WTC11 (cell line): ENCODE data around the gene CHN1. TPM values are rescaled to one million over a fixed set of nuclear protein-coding genes. Genes with fewer than 3 reads are reported as not detected.

Experiments
- ATAC-seq: fragments of 200-7000 bp; cut with Tn5 transposase; 2 replicates; pipeline ENCODE4 v1.10.0; 2021; ENCODE audit warnings: mild to moderate bottlenecking, moderate library complexity
- CTCF ChIA-PET: fragments of 300-600 bp; sonication (Branson Sonifier 250); formaldehyde crosslinking; loops from one replicate; lab custom pipeline; 2021; ENCODE audit warnings: antibody characterized with exemption; lab: Charles Lee
- POLR2A ChIA-PET: fragments of 350-600 bp; sonication (Branson Sonifier 250); formaldehyde crosslinking; loops from one replicate; lab custom pipeline; 2021; ENCODE audit warnings: antibody characterized with exemption; lab: Charles Lee
- DNase-seq: peaks from one replicate; pipeline ENCODE4 v3.0.0; 2021; ENCODE audit warnings: low spot score
- H3K27ac Mint-ChIP-seq: 2 replicates; pipeline ENCODE4 v1.8.0; 2021; ENCODE audit warnings: mixed read lengths
- H3K27me3 Mint-ChIP-seq: 2 replicates; pipeline ENCODE4 v1.8.0; 2021; ENCODE audit warnings: low read depth, mild to moderate bottlenecking, moderate library complexity, mixed read lengths
- H3K36me3 Mint-ChIP-seq: 2 replicates; pipeline ENCODE4 v1.8.0; 2021; ENCODE audit warnings: mixed read lengths
- H3K4me1 Mint-ChIP-seq: 2 replicates; pipeline ENCODE4 v1.8.0; 2022; ENCODE audit warnings: mixed read lengths
- H3K4me3 Mint-ChIP-seq: 2 replicates; pipeline ENCODE4 v1.8.0; 2021; ENCODE audit warnings: mild to moderate bottlenecking, moderate library complexity, mixed read lengths
- H3K9me3 Mint-ChIP-seq: 2 replicates; pipeline ENCODE4 v1.8.0; 2021; ENCODE audit warnings: mixed read lengths
- ATF6 ChIP-seq: sonication (generic); formaldehyde crosslinking; IDR thresholded peaks from 2 replicates; pipeline ENCODE4 v1.8.1; 2023; ENCODE audit warnings: mild to moderate bottlenecking, missing genetic modification reagents
- CBFB ChIP-seq: sonication (generic); formaldehyde crosslinking; IDR thresholded peaks from 2 replicates; pipeline ENCODE4 v1.8.1; 2022; ENCODE audit warnings: mild to moderate bottlenecking, low read depth, missing genetic modification reagents
- CREB1 ChIP-seq: sonication (generic); formaldehyde crosslinking; IDR thresholded peaks from 2 replicates; pipeline ENCODE4 v1.8.0; 2023; ENCODE audit warnings: mild to moderate bottlenecking, missing genetic modification reagents
- E2F1 ChIP-seq: sonication (generic); formaldehyde crosslinking; IDR thresholded peaks from 2 replicates; pipeline ENCODE4 v1.8.0; 2022; ENCODE audit warnings: mild to moderate bottlenecking, missing genetic modification reagents
- FOXP4 ChIP-seq: sonication (generic); formaldehyde crosslinking; IDR thresholded peaks from 2 replicates; pipeline ENCODE4 v1.8.0; 2022; ENCODE audit warnings: mild to moderate bottlenecking, missing genetic modification reagents
- HMGXB4 ChIP-seq: sonication (generic); formaldehyde crosslinking; IDR thresholded peaks from 2 replicates; pipeline ENCODE4 v1.8.1; 2023; ENCODE audit warnings: mild to moderate bottlenecking, moderate library complexity, missing genetic modification reagents
- IRF1 ChIP-seq: sonication (generic); formaldehyde crosslinking; IDR thresholded peaks from 2 replicates; pipeline ENCODE4 v1.8.0; 2023; ENCODE audit warnings: missing genetic modification reagents
- IRF2 ChIP-seq: sonication (generic); formaldehyde crosslinking; IDR thresholded peaks from 2 replicates; pipeline ENCODE4 v1.8.0; 2022; ENCODE audit warnings: low read depth, missing genetic modification reagents, borderline replicate concordance
- JAZF1 ChIP-seq: fragments of 250-450 bp; sonication (Bioruptor Pico); IDR thresholded peaks from 2 replicates; pipeline ENCODE4 v1.9.0; 2021; ENCODE audit warnings: moderate library complexity, mild to moderate bottlenecking, inconsistent platforms
- JUN ChIP-seq: sonication (generic); formaldehyde crosslinking; IDR thresholded peaks from 2 replicates; pipeline ENCODE4 v1.8.0; 2023; ENCODE audit warnings: mild to moderate bottlenecking, missing genetic modification reagents
- NFE2L1 ChIP-seq: sonication (generic); formaldehyde crosslinking; IDR thresholded peaks from 2 replicates; pipeline ENCODE4 v1.8.1; 2023; ENCODE audit warnings: missing genetic modification reagents
- NR3C1 ChIP-seq: sonication (generic); formaldehyde crosslinking; conservative IDR thresholded peaks from 2 replicates; pipeline ENCODE4 v1.8.1; 2023; ENCODE audit warnings: low read depth, mild to moderate bottlenecking, missing genetic modification reagents
- PREB ChIP-seq: sonication (generic); formaldehyde crosslinking; IDR thresholded peaks from 2 replicates; pipeline ENCODE4 v1.8.1; 2022; ENCODE audit warnings: mild to moderate bottlenecking, missing genetic modification reagents, moderate library complexity, borderline replicate concordance
- RORB ChIP-seq: fragments of 250-450 bp; sonication (Bioruptor Pico); IDR thresholded peaks from 2 replicates; pipeline ENCODE4 v1.9.0; 2021; ENCODE audit warnings: mild to moderate bottlenecking
- ZBTB43 ChIP-seq: sonication (generic); formaldehyde crosslinking; IDR thresholded peaks from 2 replicates; pipeline ENCODE4 v1.8.1; 2023; ENCODE audit warnings: mild to moderate bottlenecking, missing genetic modification reagents
- ZNF138 ChIP-seq: sonication (generic); formaldehyde crosslinking; conservative IDR thresholded peaks from 2 replicates; pipeline ENCODE4 v1.8.1; 2022; ENCODE audit warnings: mild to moderate bottlenecking, moderate library complexity, missing genetic modification reagents
- ZNF219 ChIP-seq: sonication (generic); formaldehyde crosslinking; IDR thresholded peaks from 2 replicates; pipeline ENCODE4 v1.8.0; 2023; ENCODE audit warnings: missing genetic modification reagents, mild to moderate bottlenecking, borderline replicate concordance
- ZNF263 ChIP-seq: sonication (generic); formaldehyde crosslinking; IDR thresholded peaks from 2 replicates; pipeline ENCODE4 v1.8.1; 2022; ENCODE audit warnings: low read depth, mild to moderate bottlenecking, moderate library complexity, missing genetic modification reagents
- ZNF281 ChIP-seq: sonication (generic); formaldehyde crosslinking; IDR thresholded peaks from 2 replicates; pipeline ENCODE4 v1.8.0; 2023; ENCODE audit warnings: mild to moderate bottlenecking, missing genetic modification reagents
- total RNA-seq: library from RNA; stranded (reverse); gene quantifications from 3 replicates; pipeline ENCODE4 v1.2.3, GENCODE V29; 2021

Gene CHN1
- total RNA-seq, 1 experiment from 2014 or later = 30.0 TPM

- Mint-ChIP-seq H3K27me3 (no peaks in the 10 kb centered on the region), H3K9me3 (no peaks in the 10 kb centered on the region), H3K27ac (no peak overlapping the region), H3K4me3 (no peak overlapping the region), H3K4me1 (peaks cover 51% of the 10 kb centered on the region), H3K36me3 (no peaks in the 10 kb centered on the region)
- ChIA-PET POLR2A (no interaction called here), CTCF (interaction anchor here (1.1 kb wide), 1 partner anchor 101 kb away, joined by 4 read pairs; no protein-coding TSS in a partner anchor)
- TF ChIP-seq ZNF263 (CRISPR knock-in tag) = no peak
- TF ChIP-seq HMGXB4 (CRISPR knock-in tag) = no peak
- no peak for TF ChIP-seq FOXP4
- TF ChIP-seq IRF2 (CRISPR knock-in tag) = no peak
- ATAC-seq (no peak), DNase-seq (no peak)
Observed at GRCh38 chr2:174877301-174877700, 127.9 kb downstream of the CHN1 start.

- ChIA-PET CTCF (no interaction called here), POLR2A (no interaction called here)
- no peak overlapping the region for H3K27ac Mint-ChIP-seq
- TF ChIP-seq CREB1 (CRISPR knock-in tag) (no peak), ZNF281 (CRISPR knock-in tag) (no peak), ZBTB43 (CRISPR knock-in tag) (no peak), E2F1 (CRISPR knock-in tag) (no peak), ATF6 (CRISPR knock-in tag) (no peak), ZNF138 (no peak), IRF1 (no peak), RORB (CRISPR knock-in tag) (no peak), JUN (CRISPR knock-in tag) (no peak), NR3C1 (CRISPR knock-in tag) (no peak), ZNF219 (no peak), NFE2L1 (CRISPR knock-in tag) (no peak), PREB (CRISPR knock-in tag) (no peak), JAZF1 (CRISPR knock-in tag) (no peak), CBFB (no peak)
- peaks cover 40% of the 10 kb centered on the region for H3K4me1 Mint-ChIP-seq
- peaks cover 6% of the 10 kb centered on the region for H3K36me3 Mint-ChIP-seq
- H3K4me3 Mint-ChIP-seq = no peak overlapping the region
- DNase-seq = no peak
- no peaks in the 10 kb centered on the region; the same call in 1 of the 2 replicates for H3K9me3 Mint-ChIP-seq
- no peak for ATAC-seq
- no peaks in the 10 kb centered on the region for H3K27me3 Mint-ChIP-seq
Observed at GRCh38 chr2:174874085-174874484, 131.1 kb downstream of the CHN1 start.
